HG03354 (cell line): ENCODE results near the gene GCNT2.

Source experiments
- ATAC-seq: cut with Tn5 transposase; IDR thresholded peaks from one replicate; pipeline ENCODE4 v1.9.1; 2021; ENCODE audit warnings: mild to moderate bottlenecking; ENCODE audit not compliant: unreplicated experiment, poor library complexity, severe bottlenecking

The GCNT2 gene

GRCh38 chr6:10541591-10541990 lies 20.4 kb downstream of the GCNT2 start:
- no peak for ATAC-seq

GRCh38 chr6:10542213-10542612 lies 21.1 kb downstream of the GCNT2 start:
- no peak for ATAC-seq

GRCh38 chr6:10543488-10543887 lies 22.3 kb downstream of the GCNT2 start:
- no peak for ATAC-seq

GRCh38 chr6:10545482-10545881 lies 24.3 kb downstream of the GCNT2 start:
- no peak for ATAC-seq

- ATAC-seq, result no peak
Measured at GRCh38 chr6:10547809-10548208, 26.7 kb downstream of the GCNT2 start.

- no peak for ATAC-seq
Measured at GRCh38 chr6:10550764-10551163, 29.6 kb downstream of the GCNT2 start.

GRCh38 chr6:10552270-10552810 lies 31.2 kb downstream of the GCNT2 start:
- ATAC-seq, result no peak

GRCh38 chr6:10553871-10554270 lies 32.7 kb downstream of the GCNT2 start:
- no peak for ATAC-seq

- no peak for ATAC-seq
Measured at GRCh38 chr6:10554826-10555225, 33.7 kb downstream of the GCNT2 start.

GRCh38 chr6:10555625-10556309 lies 34.6 kb downstream of the GCNT2 start:
- no peak for ATAC-seq

GRCh38 chr6:10556589-10556988 lies 35.4 kb downstream of the GCNT2 start:
- no peak for ATAC-seq

- no peak for ATAC-seq
Measured at GRCh38 chr6:10556992-10557391, 35.8 kb downstream of the GCNT2 start.

GRCh38 chr6:10557913-10558312 lies 36.8 kb downstream of the GCNT2 start:
- no peak for ATAC-seq

GRCh38 chr6:10558565-10558964 lies 37.4 kb downstream of the GCNT2 start:
- no peak for ATAC-seq

GRCh38 chr6:10559522-10560152 lies 38.5 kb downstream of the GCNT2 start:
- no peak for ATAC-seq

GRCh38 chr6:10561611-10562199 lies 40.6 kb downstream of the GCNT2 start:
- no peak for ATAC-seq

GRCh38 chr6:10564975-10565673 lies 44.0 kb downstream of the GCNT2 start:
- no peak for ATAC-seq

- no peak for ATAC-seq
Measured at GRCh38 chr6:10565913-10566312, 44.8 kb downstream of the GCNT2 start.

GRCh38 chr6:10567256-10568026 lies 46.3 kb downstream of the GCNT2 start:
- ATAC-seq, result no peak
